VCaP (cell line): Measurements from ENCODE around the gene ACY1.

ENCODE experiments used
- H3K27ac ChIP-seq: fragments of 450-650 bp; 2 replicates; pipeline ENCODE4 v1.5.1; 2017
- TF ChIP-seq, protein P1 (sequence below): fragments of 450-650 bp; conservative IDR thresholded peaks from 2 replicates; pipeline ENCODE4 v1.5.1; 2017; ENCODE audit warnings: mild to moderate bottlenecking, moderate library complexity

The ACY1 gene

GRCh38 chr3:51968170-51968775, 15.1 kb upstream of the ACY1 start:
- H3K27ac ChIP-seq: peak overlapping the region; percentile 90

DNA sequence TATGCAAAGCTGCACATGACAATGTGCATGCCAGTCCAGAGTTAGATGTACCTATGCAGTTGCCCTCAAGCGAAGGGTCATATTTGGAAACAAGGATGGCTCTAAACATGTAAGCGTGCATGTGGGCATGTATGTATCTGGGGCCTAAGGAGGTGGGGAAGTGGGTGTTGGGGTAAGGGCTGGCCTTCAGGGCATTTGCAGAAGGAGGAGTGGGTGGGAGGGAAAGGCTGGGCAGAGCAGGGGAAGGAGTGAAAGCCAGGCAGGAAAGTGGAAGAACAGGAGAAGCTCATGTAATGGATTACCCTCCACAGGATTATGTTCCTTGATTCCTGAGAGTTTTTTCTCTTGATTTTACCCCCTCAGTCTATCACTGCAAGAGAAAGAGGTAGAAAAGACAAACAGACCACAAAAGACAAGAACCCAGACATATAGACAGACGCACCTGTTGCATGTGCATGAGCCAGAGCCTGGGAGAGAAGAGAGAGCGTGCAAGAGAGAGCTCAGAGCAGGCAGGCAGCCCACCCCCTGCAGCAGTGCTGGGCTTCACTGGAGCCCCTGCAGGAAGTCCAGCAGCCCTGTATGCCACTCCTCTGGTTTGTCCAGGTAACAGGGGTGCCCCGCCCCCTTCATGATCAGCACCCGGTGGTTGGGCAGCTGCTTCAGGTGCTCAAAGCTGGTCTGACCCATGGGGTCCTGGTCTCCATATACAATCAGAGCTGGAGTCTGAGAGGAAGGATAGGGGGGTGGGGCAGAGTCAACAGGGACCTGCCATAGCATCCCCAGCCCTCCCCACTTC, 14.3 kb upstream of the ACY1 start:
- TF ChIP-seq, protein P1, sequence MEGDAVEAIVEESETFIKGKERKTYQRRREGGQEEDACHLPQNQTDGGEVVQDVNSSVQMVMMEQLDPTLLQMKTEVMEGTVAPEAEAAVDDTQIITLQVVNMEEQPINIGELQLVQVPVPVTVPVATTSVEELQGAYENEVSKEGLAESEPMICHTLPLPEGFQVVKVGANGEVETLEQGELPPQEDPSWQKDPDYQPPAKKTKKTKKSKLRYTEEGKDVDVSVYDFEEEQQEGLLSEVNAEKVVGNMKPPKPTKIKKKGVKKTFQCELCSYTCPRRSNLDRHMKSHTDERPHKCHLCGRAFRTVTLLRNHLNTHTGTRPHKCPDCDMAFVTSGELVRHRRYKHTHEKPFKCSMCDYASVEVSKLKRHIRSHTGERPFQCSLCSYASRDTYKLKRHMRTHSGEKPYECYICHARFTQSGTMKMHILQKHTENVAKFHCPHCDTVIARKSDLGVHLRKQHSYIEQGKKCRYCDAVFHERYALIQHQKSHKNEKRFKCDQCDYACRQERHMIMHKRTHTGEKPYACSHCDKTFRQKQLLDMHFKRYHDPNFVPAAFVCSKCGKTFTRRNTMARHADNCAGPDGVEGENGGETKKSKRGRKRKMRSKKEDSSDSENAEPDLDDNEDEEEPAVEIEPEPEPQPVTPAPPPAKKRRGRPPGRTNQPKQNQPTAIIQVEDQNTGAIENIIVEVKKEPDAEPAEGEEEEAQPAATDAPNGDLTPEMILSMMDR: no peak
- H3K27ac ChIP-seq: peak overlapping the region; percentile 90; the same call in 1 of the 2 replicates

More at GRCh38 chr3:51968170-51968775, 15.1 kb upstream of the ACY1 start:
- TF ChIP-seq, protein P1: no peak

DNA sequence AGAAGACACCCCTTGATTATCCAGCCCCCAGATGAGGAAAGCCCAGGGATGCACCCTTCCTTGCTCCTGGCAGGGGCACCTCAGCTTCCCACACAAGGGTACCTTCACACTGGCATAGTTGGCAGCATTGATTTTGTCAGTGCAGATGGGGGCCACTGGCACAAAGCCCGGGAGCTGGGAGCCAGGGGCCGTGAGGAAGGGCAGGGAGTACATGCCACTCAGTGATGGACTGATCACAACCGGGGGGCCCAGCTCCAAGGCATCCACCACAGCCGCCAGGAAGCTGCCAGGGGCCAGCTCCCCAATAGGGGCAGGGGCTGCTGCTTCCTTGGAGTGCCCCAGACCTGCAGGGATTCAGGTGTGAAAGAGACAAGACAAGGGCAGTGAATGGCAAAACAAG, 13.5 kb upstream of the ACY1 start:
- TF ChIP-seq, protein P1: no peak
- no peak overlapping the region for H3K27ac ChIP-seq

GRCh38 chr3:51970606-51971300, 12.6 kb upstream of the ACY1 start:
- H3K27ac ChIP-seq: no peak overlapping the region
- TF ChIP-seq, protein P1: no peak

DNA sequence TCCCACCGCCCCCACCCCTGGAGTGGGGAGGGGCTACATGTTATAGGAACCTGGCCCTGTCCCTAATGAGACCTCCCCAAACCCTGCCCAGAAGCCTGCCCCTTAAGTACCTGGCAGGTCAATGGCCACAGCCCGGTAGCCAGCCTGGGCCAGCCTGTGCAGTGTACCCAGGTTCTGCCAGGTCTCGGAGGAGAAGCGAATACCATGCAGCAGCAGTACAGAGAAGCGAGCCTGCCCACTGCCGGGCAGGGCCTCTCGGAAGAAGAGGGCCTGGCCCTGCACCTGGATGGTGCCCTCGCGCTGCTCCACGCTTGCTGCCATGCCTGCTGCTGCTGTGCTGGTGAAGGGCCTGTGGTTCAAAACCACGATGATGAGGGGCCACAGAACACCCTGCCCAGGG, 12.0 kb upstream of the ACY1 start:
- H3K27ac ChIP-seq: no peak overlapping the region
- TF ChIP-seq, protein P1: no peak

DNA sequence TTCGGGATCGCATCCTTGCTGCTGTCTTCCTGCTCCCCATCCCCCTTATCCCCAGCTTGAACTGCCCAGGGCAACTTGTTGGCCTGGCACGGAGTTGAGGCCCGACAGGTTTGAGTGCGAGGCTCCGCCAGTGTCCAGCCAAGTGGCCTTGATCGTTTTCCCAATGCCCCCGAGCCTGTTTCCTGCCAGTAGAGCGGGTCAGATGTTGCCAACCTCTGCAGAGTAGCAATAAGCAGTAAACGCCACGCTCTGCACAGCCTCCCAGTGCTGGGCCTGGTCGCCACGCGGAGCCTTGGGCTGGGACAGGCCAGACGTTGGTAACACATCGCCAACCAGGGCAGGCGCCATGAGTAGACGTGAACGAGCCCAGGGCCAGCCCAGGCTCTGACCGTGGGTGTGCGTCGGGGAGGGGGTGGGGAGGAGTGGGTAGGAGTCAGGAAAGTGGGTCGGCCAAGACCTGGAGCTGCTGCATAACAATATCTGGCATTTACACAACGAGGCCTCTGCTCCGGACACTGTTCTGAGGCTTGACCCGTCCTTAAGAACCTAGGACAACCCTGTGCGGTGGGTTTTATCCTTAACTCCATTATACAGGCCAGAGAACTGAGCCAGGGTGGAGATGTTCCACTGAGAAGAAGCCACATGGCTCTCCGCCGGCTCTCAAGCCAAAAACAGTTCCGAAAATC, 8.9 kb upstream of the ACY1 start:
- H3K27ac ChIP-seq: peak overlapping the region; percentile 94
- TF ChIP-seq, protein P1: peak; percentile 10; the same call in 1 of the 2 replicates
